Neural cell (in vitro differentiated cells): ENCODE data around the gene KIRREL3. TPM values are rescaled to one million over a fixed set of nuclear protein-coding genes. Genes with fewer than 3 reads are reported as not detected.

Experiments
- H2AFZ ChIP-seq: fragments of 200-600, 300-800 bp; sonication (generic), shearing (Covaris generic); 2 replicates; pipeline ENCODE4 v1.6.0; 2014; ENCODE audit warnings: low read depth, mild to moderate bottlenecking, antibody characterized with exemption, low read length, moderate library complexity
- H3F3A ChIP-seq: fragments of 200-600 bp; shearing (Covaris generic); 2 replicates; pipeline ENCODE4 v1.6.1; 2016; ENCODE audit warnings: mild to moderate bottlenecking, moderate library complexity, mixed read lengths, antibody characterized with exemption, low read length; ENCODE audit not compliant: insufficient read depth, poor library complexity, severe bottlenecking
- H3K27ac ChIP-seq: fragments of 200-600, 300-800 bp; sonication (generic), shearing (Covaris generic); 2 replicates; pipeline ENCODE4 v1.5.1; 2014; ENCODE audit warnings: mild to moderate bottlenecking, low read length, moderate library complexity
- H3K27me3 ChIP-seq: fragments of 300-800, 200-600 bp; sonication (generic), shearing (Covaris generic); 2 replicates; pipeline ENCODE4 v1.6.0; 2014; ENCODE audit warnings: mild to moderate bottlenecking, low read depth, low read length, moderate library complexity; ENCODE audit not compliant: insufficient read depth
- H3K36me3 ChIP-seq: fragments of 300-800, 200-600 bp; sonication (generic), shearing (Covaris generic); 2 replicates; pipeline ENCODE4 v1.5.1; 2014; ENCODE audit warnings: mild to moderate bottlenecking, antibody characterized with exemption, low read length, moderate library complexity; ENCODE audit not compliant: insufficient read depth
- H3K4me2 ChIP-seq: fragments of 300-800, 200-600 bp; sonication (generic), shearing (Covaris generic); 2 replicates; pipeline ENCODE4 v1.6.0; 2014; ENCODE audit warnings: mild to moderate bottlenecking, low read length
- H3K4me3 ChIP-seq: fragments of 300-800, 200-600 bp; sonication (generic), shearing (Covaris generic); 2 replicates; pipeline ENCODE4 v1.5.1; 2014; ENCODE audit warnings: mild to moderate bottlenecking, low read length, moderate library complexity
- H3K79me2 ChIP-seq: fragments of 200-600 bp; shearing (Covaris generic); replicated peaks from 2 replicates; pipeline ENCODE4 v1.6.0; 2014; ENCODE audit warnings: mild to moderate bottlenecking, low read length, moderate library complexity; ENCODE audit not compliant: insufficient read depth
- H3K9ac ChIP-seq: fragments of 300-800, 200-600 bp; sonication (generic), shearing (Covaris generic); 2 replicates; pipeline ENCODE4 v1.6.1; 2016; ENCODE audit warnings: mild to moderate bottlenecking, low read length, mixed read lengths
- H3K9me2 ChIP-seq: fragments of 200-600 bp; shearing (Covaris generic); 2 replicates; pipeline ENCODE4 v1.6.1; 2016; ENCODE audit warnings: mild to moderate bottlenecking, low read length, mixed read lengths; ENCODE audit not compliant: insufficient read depth
- H3K9me3 ChIP-seq: fragments of 200-600, 300-800 bp; sonication (generic), shearing (Covaris generic); 2 replicates; pipeline ENCODE4 v1.6.1; 2016; ENCODE audit warnings: mild to moderate bottlenecking, mixed run types, low read length, moderate library complexity, mixed read lengths
- H4K20me1 ChIP-seq: fragments of 200-600 bp; shearing (Covaris generic); 2 replicates; pipeline ENCODE4 v1.6.1; 2016; ENCODE audit warnings: mild to moderate bottlenecking, mixed run types; ENCODE audit not compliant: insufficient read depth
- EP300 ChIP-seq: fragments of 450-650 bp; conservative IDR thresholded peaks from 2 replicates; pipeline ENCODE4 v1.6.1; 2014; ENCODE audit warnings: antibody characterized with exemption, mild to moderate bottlenecking, moderate library complexity; ENCODE audit not compliant: poor library complexity, severe bottlenecking
- EZH2 ChIP-seq: fragments of 200-600, 300-800 bp; shearing (Covaris generic), sonication (generic); IDR thresholded peaks from 2 replicates; pipeline ENCODE4 v1.6.1; 2014; ENCODE audit warnings: antibody characterized with exemption, low read length, borderline replicate concordance, mild to moderate bottlenecking; ENCODE audit not compliant: insufficient read depth, poor library complexity, severe bottlenecking
- MXI1 ChIP-seq: fragments of 450-650 bp; conservative IDR thresholded peaks from 2 replicates; pipeline ENCODE4 v1.6.1; 2014; ENCODE audit warnings: antibody characterized with exemption, mild to moderate bottlenecking; ENCODE audit not compliant: poor library complexity, severe bottlenecking
- POLR2AphosphoS5 ChIP-seq: IDR thresholded peaks from 2 replicates; pipeline ENCODE4 v1.6.1; 2012
- RAD21 ChIP-seq: fragments of 450-650 bp; conservative IDR thresholded peaks from 2 replicates; pipeline ENCODE4 v1.6.1; 2014; ENCODE audit warnings: antibody characterized with exemption, mild to moderate bottlenecking, moderate library complexity
- SMC3 ChIP-seq: fragments of 450-650 bp; conservative IDR thresholded peaks from 2 replicates; pipeline ENCODE4 v1.6.1; 2014; ENCODE audit warnings: antibody characterized with exemption, mild to moderate bottlenecking, moderate library complexity; ENCODE audit not compliant: poor library complexity
- TAF1 ChIP-seq: IDR thresholded peaks from 2 replicates; pipeline ENCODE4 v1.6.1; 2012; ENCODE audit warnings: low read depth
- polyA plus RNA-seq: library from polyadenylated mRNA; depleted of rRNA; stranded (reverse); fragments of >200 nt; gene quantifications from 2 replicates; pipeline ENCODE4 v1.2.3, GENCODE V29; 2014
- TF ChIP-seq, protein P1 (sequence below): fragments of 450-650 bp; IDR thresholded peaks from 2 replicates; pipeline ENCODE4 v1.5.1; 2014; ENCODE audit warnings: antibody characterized with exemption, mild to moderate bottlenecking, moderate library complexity; ENCODE audit not compliant: poor library complexity, severe bottlenecking
- TF ChIP-seq, protein P2 (sequence below): IDR thresholded peaks from 2 replicates; pipeline ENCODE4 v1.6.1; 2012; ENCODE audit warnings: borderline replicate concordance

Gene KIRREL3
- polyA plus RNA-seq, 1 donor from 2014 or later: 23.8 TPM

DNA sequence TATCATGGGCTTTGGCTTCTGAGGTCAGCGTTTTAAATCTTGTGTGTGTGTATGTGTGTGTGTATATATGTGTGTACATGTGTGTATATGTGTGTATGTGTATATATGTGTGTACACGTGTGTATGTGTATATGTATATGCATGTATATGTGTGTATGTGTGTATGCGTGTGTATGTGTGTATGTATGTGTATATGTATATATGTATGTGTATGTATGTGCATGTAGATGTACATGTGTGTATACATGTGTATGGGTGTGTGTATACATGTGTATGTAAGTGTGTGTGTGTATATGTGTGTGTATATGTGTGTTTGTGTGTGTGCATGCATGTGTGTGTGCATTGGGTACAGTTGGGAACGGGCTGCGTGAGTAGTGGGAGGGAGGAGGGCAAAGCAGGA lies 522.1 kb downstream of the KIRREL3 start:
- no peaks in the 10 kb centered on the region for H3K36me3 ChIP-seq
- H3K27ac ChIP-seq: no peak overlapping the region
- H3K4me2 ChIP-seq: no peak overlapping the region
- no peaks in the 10 kb centered on the region for H4K20me1 ChIP-seq
- no peak overlapping the region for H3K4me3 ChIP-seq
- H3K79me2 ChIP-seq: no peaks in the 10 kb centered on the region
- H3K9ac ChIP-seq: no peak overlapping the region
- H2AFZ ChIP-seq: no peak overlapping the region
- H3F3A ChIP-seq: no peaks in the 10 kb centered on the region
- no peaks in the 10 kb centered on the region for H3K27me3 ChIP-seq
- no peaks in the 10 kb centered on the region for H3K9me3 ChIP-seq
- TF ChIP-seq TAF1 (no peak), EZH2 (no peak), EP300 (no peak), SMC3 (no peak), RAD21 (no peak), MXI1 (no peak), POLR2AphosphoS5 (no peak)
- TF ChIP-seq, protein P1, sequence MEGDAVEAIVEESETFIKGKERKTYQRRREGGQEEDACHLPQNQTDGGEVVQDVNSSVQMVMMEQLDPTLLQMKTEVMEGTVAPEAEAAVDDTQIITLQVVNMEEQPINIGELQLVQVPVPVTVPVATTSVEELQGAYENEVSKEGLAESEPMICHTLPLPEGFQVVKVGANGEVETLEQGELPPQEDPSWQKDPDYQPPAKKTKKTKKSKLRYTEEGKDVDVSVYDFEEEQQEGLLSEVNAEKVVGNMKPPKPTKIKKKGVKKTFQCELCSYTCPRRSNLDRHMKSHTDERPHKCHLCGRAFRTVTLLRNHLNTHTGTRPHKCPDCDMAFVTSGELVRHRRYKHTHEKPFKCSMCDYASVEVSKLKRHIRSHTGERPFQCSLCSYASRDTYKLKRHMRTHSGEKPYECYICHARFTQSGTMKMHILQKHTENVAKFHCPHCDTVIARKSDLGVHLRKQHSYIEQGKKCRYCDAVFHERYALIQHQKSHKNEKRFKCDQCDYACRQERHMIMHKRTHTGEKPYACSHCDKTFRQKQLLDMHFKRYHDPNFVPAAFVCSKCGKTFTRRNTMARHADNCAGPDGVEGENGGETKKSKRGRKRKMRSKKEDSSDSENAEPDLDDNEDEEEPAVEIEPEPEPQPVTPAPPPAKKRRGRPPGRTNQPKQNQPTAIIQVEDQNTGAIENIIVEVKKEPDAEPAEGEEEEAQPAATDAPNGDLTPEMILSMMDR: no peak
- TF ChIP-seq, protein P2, sequence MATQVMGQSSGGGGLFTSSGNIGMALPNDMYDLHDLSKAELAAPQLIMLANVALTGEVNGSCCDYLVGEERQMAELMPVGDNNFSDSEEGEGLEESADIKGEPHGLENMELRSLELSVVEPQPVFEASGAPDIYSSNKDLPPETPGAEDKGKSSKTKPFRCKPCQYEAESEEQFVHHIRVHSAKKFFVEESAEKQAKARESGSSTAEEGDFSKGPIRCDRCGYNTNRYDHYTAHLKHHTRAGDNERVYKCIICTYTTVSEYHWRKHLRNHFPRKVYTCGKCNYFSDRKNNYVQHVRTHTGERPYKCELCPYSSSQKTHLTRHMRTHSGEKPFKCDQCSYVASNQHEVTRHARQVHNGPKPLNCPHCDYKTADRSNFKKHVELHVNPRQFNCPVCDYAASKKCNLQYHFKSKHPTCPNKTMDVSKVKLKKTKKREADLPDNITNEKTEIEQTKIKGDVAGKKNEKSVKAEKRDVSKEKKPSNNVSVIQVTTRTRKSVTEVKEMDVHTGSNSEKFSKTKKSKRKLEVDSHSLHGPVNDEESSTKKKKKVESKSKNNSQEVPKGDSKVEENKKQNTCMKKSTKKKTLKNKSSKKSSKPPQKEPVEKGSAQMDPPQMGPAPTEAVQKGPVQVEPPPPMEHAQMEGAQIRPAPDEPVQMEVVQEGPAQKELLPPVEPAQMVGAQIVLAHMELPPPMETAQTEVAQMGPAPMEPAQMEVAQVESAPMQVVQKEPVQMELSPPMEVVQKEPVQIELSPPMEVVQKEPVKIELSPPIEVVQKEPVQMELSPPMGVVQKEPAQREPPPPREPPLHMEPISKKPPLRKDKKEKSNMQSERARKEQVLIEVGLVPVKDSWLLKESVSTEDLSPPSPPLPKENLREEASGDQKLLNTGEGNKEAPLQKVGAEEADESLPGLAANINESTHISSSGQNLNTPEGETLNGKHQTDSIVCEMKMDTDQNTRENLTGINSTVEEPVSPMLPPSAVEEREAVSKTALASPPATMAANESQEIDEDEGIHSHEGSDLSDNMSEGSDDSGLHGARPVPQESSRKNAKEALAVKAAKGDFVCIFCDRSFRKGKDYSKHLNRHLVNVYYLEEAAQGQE: no peak
- no peaks in the 10 kb centered on the region for H3K9me2 ChIP-seq

DNA sequence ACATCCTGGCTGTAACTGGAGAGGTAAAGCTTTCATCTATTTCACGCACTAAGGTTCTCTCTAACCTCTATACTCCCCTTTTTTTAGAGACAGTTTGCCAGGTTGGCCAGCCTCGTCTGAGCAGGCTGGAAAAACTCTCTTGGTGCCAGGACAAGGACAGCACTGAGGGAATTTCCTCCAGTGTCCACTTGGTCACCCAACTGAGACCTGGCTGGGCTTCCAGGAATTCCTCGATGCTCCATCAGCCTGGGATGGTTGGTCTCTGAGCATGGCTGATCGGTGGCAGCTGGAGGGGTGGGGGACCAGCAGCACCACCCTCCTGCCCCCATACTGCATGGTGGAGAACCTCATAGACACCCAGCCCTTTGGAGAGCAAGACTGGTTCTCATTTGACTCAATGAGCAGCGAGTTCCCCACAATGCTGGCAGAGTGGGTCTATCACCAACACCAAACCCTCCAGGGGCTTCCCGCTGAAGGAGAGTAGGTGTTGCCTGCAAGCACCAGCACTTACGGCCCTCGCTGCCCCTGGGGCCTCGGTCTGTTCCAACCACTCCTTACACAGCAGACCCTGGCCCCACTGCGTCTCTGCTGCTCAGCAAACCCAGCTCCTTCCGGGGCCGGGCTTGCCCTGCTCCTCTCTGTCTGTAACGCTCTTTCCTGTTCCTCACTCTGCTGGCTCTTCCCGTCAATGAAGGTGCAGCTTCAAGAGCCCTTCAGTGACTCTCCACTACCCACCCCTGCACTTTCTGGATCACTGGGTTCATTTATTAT lies 522.9 kb downstream of the KIRREL3 start:
- H3K9me2 ChIP-seq: no peaks in the 10 kb centered on the region
- TF ChIP-seq, protein P1: no peak
- TF ChIP-seq EZH2 (no peak), TAF1 (no peak), EP300 (no peak), SMC3 (no peak), POLR2AphosphoS5 (no peak)
- TF ChIP-seq, protein P2: no peak
- H3K36me3 ChIP-seq: no peaks in the 10 kb centered on the region
- H3K9me3 ChIP-seq: no peaks in the 10 kb centered on the region
- H4K20me1 ChIP-seq: no peaks in the 10 kb centered on the region
- H2AFZ ChIP-seq: no peak overlapping the region
- H3K27ac ChIP-seq: no peak overlapping the region
- H3K79me2 ChIP-seq: no peaks in the 10 kb centered on the region
- H3K4me3 ChIP-seq: no peak overlapping the region
- H3K4me2 ChIP-seq: no peak overlapping the region
- H3K9ac ChIP-seq: no peak overlapping the region
- H3K27me3 ChIP-seq: no peaks in the 10 kb centered on the region
- no peaks in the 10 kb centered on the region for H3F3A ChIP-seq
